NCI-H524 (cell line): ENCODE results near the gene POU5F2.

Experiments
- DNase-seq, 2 experiments: peaks; one replicate each; lab custom pipeline; 2025; lab: John Stamatoyannopoulos, UW

The POU5F2 gene

DNA sequence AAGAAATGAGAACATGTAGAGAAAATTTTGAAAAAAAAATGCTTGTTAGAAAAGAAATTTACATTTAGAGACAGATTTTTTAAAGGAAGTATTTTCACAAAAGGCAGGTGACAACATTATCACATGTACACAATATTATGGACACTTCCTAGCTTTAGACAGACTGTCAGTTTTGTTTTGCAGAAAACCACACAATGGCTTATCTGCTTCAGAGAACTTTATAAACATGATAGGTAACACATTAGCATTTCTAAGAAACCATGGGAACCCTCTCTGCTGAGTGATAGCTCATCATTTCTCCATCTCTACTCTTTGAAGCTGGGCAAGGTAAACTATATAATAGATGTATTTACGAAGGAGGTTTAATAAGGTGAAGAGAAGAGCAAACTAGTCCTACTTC is 25.6 kb downstream of the POU5F2 start:
- DNase-seq: no peak

- peak in 1 of 2 experiments; percentile 1 for DNase-seq
Observed at GRCh38 chr5:93715327-93715726, 26.1 kb downstream of the POU5F2 start.

DNA sequence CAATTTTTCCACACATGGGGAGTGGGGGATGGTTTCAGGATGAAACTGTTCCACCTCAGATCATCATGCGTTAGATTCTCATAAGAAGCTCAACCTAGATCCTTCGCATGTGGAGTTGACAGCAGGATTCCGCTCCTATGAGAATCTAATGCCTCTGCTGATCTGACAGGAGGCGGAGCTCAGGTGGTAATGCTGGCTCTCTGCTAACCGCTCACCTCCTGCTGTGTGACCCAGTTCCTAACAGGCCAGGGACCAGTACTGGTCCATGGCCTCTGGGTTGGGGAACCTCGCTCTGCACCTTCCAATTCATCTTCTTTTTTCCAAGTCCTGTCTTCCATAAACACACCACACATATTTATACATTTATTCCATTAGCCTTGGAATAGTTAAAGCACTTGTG is 33.0 kb downstream of the POU5F2 start:
- DNase-seq: no peak

DNA sequence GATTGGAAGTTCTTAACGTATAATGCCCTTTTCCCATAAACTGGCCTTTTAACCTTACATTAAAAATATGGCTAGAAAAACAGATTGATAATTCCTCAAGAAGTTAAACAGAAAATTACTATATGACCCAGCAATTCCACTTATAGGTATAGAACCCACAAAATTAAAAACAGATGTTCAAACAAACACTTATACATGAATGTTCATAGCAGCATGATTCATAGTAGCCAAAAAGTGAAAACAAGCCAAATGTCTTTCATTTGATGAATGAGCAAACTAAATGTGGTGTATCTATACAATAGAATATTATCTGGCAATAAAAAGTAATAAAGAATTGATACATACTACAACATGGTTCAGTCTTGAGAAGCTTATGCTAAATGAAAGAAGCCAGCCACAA is 35.5 kb downstream of the POU5F2 start:
- no peak for DNase-seq

- no peak for DNase-seq
Observed at GRCh38 chr5:93704996-93705395, 36.4 kb downstream of the POU5F2 start.

DNA sequence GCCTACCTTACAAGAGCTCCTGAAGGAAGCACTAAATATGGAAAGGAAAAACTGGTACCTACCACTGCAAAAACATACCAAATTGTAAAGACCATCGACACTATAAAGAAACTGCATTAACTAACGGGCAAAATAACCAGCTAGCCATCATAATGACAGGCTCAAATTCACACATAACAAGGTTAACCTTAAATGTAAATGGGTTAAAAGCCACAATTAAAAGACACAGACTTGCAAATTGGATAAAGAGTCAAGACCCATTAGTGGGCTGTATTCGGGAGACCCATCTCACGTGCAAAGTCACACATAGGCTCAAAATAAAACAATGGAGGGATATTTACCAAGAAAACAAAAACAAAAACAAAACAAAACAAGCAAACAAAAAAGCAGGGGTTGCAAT is 49.4 kb downstream of the POU5F2 start:
- no peak for DNase-seq
